ENCODE measurements around the gene NPHS1.

DNA sequence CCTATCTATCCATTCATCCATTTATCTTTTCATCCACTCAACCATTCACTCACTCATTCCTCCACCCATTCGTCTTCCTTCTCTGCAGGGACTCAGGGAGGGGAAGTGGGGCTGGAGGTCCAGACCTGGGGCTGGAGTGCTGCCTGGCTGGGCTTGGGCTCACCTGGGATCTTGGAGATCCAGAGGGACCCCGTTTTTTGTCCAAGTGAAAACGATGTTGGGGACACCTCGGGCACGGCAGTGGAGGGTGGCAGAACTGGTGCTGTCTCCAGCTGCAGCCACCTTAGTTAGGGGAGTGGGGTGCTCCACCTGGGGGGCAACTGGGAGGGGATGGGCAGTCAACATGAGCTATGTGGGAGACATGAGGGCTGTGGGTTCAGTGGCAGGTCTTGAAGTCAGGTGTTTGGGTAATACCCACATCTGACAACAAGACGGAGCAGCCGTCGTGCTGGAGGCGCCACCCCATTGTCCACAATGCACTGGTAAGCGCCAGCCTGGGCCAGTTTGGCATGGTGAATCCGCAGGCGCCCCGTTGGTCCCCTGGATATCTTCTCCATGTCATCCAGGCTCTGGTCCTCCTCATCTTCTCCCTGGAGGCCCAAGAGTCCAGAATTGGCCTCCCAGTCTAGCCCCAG lies 10.2 kb downstream of the NPHS1 start:
- no peak for TF ChIP-seq POLR2A (IDR thresholded peaks at IDR 0.05)
- TF ChIP-seq EP300 (IDR thresholded peaks at IDR 0.05): no peak
- TF ChIP-seq, protein P1, sequence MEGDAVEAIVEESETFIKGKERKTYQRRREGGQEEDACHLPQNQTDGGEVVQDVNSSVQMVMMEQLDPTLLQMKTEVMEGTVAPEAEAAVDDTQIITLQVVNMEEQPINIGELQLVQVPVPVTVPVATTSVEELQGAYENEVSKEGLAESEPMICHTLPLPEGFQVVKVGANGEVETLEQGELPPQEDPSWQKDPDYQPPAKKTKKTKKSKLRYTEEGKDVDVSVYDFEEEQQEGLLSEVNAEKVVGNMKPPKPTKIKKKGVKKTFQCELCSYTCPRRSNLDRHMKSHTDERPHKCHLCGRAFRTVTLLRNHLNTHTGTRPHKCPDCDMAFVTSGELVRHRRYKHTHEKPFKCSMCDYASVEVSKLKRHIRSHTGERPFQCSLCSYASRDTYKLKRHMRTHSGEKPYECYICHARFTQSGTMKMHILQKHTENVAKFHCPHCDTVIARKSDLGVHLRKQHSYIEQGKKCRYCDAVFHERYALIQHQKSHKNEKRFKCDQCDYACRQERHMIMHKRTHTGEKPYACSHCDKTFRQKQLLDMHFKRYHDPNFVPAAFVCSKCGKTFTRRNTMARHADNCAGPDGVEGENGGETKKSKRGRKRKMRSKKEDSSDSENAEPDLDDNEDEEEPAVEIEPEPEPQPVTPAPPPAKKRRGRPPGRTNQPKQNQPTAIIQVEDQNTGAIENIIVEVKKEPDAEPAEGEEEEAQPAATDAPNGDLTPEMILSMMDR (IDR thresholded peaks at IDR 0.05): no peak
